ENCODE data around the gene ATRN. TPM values are rescaled to one million over a fixed set of nuclear protein-coding genes. Genes with fewer than 3 reads are reported as not detected.

ATRN gene
- total RNA-seq, 6 experiments from 2014 or later, result 46.9 to 82.1 (median 59.1) TPM

GRCh38 chr20:3446779-3447178 is 24.0 kb upstream of the ATRN start:
- 95% methylated on average over 7 of the region's 8 CpGs for WGBS (ENCODE audit: insufficient coverage, low coverage, low lambda C conversion rate, missing lambda C conversion rate)
- no peak for ATAC-seq
- intact Hi-C loops (cut with DNase I), result no loop called here

GRCh38 chr20:3447321-3447720 is 23.5 kb upstream of the ATRN start:
- Histone ChIP-seq H3K27ac (no peak overlapping the region), H3K4me1 (no peaks in the 10 kb centered on the region), H3K9me3 (no peaks in the 10 kb centered on the region), H3K27me3 (no peaks in the 10 kb centered on the region), H3K4me3 (no peak overlapping the region), H3K36me3 (no peaks in the 10 kb centered on the region)
- intact Hi-C loops (cut with DNase I), result no loop called here
- no peak for ATAC-seq
- 92% methylated on average over 2 of the region's 2 CpGs for WGBS (ENCODE audit: insufficient coverage, low coverage, low lambda C conversion rate, missing lambda C conversion rate)
- DNase-seq, result no peak
- TF ChIP-seq CTCF (IDR thresholded peaks at IDR 0.05) (no peak), POLR2A (IDR thresholded peaks at IDR 0.05) (no peak)

More at GRCh38 chr20:3446779-3447178, 24.0 kb upstream of the ATRN start:
- H3K27ac ChIP-seq, result no peak overlapping the region
- TF ChIP-seq POLR2A (IDR thresholded peaks at IDR 0.05), result no peak
- no peak for TF ChIP-seq CTCF (IDR thresholded peaks at IDR 0.05)
- no peaks in the 10 kb centered on the region for H3K36me3 ChIP-seq
- H3K27me3 ChIP-seq, result no peaks in the 10 kb centered on the region
- no peak overlapping the region for H3K4me3 ChIP-seq
- no peaks in the 10 kb centered on the region for H3K9me3 ChIP-seq
- H3K4me1 ChIP-seq, result no peaks in the 10 kb centered on the region
- no peak for DNase-seq

- no peaks in the 10 kb centered on the region for H3K9me3 ChIP-seq
- no peaks in the 10 kb centered on the region for H3K27me3 ChIP-seq
- no peaks in the 10 kb centered on the region for H3K36me3 ChIP-seq
- intact Hi-C loops (cut with DNase I), result no loop called here
- H3K4me3 ChIP-seq, result no peak overlapping the region
- WGBS (ENCODE audit: insufficient coverage, low coverage, low lambda C conversion rate, missing lambda C conversion rate), result 67% methylated on average over 1 of the region's 1 CpG
- DNase-seq, result no peak
- no peak for ATAC-seq
- TF ChIP-seq POLR2A (IDR thresholded peaks at IDR 0.05) (no peak), CTCF (IDR thresholded peaks at IDR 0.05) (no peak)
- no peak overlapping the region for H3K27ac ChIP-seq
- H3K4me1 ChIP-seq, result no peaks in the 10 kb centered on the region
These were observed 21.5 kb upstream of the ATRN start for GRCh38 chr20:3449319-3449718.

GRCh38 chr20:3452136-3452535 is 18.7 kb upstream of the ATRN start:
- Histone ChIP-seq H3K4me3 (no peak overlapping the region), H3K4me1 (no peaks in the 10 kb centered on the region), H3K27ac (no peak overlapping the region), H3K36me3 (no peaks in the 10 kb centered on the region), H3K27me3 (no peaks in the 10 kb centered on the region), H3K9me3 (no peaks in the 10 kb centered on the region)
- ATAC-seq, result no peak
- WGBS (ENCODE audit: insufficient coverage, low coverage, low lambda C conversion rate, missing lambda C conversion rate), result 95% methylated on average over 2 of the region's 2 CpGs
- intact Hi-C loops (cut with DNase I), result no loop called here
- DNase-seq, result no peak
- no peak for TF ChIP-seq CTCF (IDR thresholded peaks at IDR 0.05)
- no peak for TF ChIP-seq POLR2A (IDR thresholded peaks at IDR 0.05)

GRCh38 chr20:3452690-3453089 is 18.1 kb upstream of the ATRN start:
- no peaks in the 10 kb centered on the region for H3K27me3 ChIP-seq
- no peak for TF ChIP-seq CTCF (IDR thresholded peaks at IDR 0.05)
- TF ChIP-seq POLR2A (IDR thresholded peaks at IDR 0.05), result no peak
- WGBS (ENCODE audit: insufficient coverage, low coverage, low lambda C conversion rate, missing lambda C conversion rate), result 57% methylated on average over 3 of the region's 4 CpGs

More at GRCh38 chr20:3452690-3453089, 18.1 kb upstream of the ATRN start:
- H3K9me3 ChIP-seq, result no peaks in the 10 kb centered on the region
- DNase-seq (no peak), ATAC-seq (no peak)
- H3K36me3 ChIP-seq, result no peaks in the 10 kb centered on the region
- no peaks in the 10 kb centered on the region for H3K4me1 ChIP-seq
- H3K27ac ChIP-seq, result no peak overlapping the region
- no peak overlapping the region for H3K4me3 ChIP-seq
- intact Hi-C loops (cut with DNase I), result no loop called here

All from right lobe of liver (tissue), 6 donors.